CD4-positive, alpha-beta T cell treated with Interferon gamma for 1 hour (primary cell): Measurements from ENCODE around the gene ADAMTS10.
A peak's percentile ranks its signal among the peaks of the same experiment; 100 is the strongest.
"Not testable (repeated sequence)": the region's sequence is repeated elsewhere in the genome, so short reads cannot be mapped to it uniquely, and the experiment has no call there.

Experiments used
- DNase-seq: peaks from one replicate; pipeline ENCODE4 v3.0.0-alpha.2; 2020

ADAMTS10 gene

DNA sequence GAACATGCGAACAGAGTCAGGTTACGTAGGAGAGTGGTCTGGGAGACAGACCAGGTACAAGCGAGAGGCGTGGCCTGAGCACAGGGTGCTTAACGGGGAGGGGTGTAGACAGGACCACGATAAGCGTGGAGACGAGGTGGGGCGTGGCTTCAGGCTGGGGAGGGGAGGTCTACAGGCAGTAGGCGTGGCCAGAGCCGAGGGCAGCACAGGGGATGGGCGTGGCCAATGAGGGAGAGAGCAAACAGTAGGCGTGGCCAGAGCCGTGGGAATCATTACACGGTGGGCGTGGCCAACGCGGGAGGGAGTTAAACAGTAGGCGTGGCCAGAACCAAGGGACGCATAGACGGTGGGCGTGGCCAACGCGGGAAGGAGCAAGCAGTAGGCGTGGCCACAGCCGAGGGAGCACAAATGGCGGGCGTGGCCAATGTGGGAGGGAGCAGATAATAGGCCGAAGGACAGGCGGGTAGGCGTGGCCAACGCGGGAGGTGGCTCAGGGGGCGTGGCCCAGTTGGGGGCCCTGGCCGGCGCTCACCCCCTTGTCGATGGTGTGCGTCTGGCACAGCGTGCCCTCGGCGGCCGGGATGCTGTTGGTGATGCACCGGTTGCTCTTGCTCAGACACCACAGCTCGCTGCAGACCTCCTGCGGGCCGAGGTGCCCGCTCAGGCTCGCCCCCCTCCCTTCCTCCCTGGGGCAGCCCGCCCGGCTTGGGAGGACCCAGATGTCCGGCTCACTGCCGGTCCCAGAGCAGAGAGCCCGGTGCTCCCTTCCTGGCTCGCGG, 18.1 kb downstream of the ADAMTS10 start:
- peak; percentile 97 for DNase-seq

- no peak for DNase-seq
These were observed 21.3 kb downstream of the ADAMTS10 start for GRCh38 chr19:8589177-8589714.

DNA sequence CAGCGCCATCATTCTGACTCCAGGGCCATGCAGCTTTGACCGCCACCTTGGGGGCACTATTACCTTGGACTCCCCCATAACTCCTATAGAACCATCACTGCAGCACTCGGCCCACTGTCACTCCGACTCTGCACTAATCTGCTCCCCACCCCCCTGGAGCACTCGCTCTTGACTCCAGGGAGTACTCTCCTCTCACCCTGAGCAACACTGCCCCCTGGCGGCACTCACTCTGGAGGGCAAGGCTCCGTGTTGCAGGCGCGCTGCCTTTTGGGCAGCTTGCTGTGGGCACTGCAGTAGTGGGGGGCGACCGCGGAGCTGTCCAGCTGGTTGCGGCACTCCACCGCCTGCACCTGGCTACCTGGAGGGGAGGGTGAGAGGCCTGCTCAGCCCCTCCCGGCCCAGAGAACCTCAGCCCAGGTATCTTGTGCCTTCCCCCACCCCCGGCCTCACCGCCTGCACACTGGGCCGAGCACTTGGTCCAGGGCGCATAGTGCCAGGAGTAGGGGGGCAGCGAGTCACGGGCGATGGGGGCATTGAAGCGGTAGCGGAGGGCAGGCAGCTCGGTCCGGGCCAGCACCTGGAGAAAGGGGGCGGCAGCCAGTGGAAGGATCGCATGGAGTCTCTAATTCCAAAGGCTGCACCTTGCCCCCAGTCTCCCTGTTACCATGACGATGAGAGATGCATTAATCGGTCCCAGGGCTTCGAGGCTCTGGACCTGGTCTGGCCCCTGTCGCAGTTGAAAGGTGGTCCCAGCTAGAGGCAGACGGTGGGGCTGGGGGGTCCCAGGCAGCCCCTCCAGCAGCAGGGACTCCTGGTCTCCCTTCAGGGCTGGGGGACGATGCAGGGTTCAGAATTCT, 24.4 kb downstream of the ADAMTS10 start:
- peak; percentile 47 for DNase-seq

- DNase-seq = no peak
These were observed 25.3 kb downstream of the ADAMTS10 start for GRCh38 chr19:8584965-8585893.

GRCh38 chr19:8580710-8581281, 29.7 kb downstream of the ADAMTS10 start:
- peak; percentile 83 for DNase-seq

GRCh38 chr19:8578642-8579265, 31.8 kb downstream of the ADAMTS10 start:
- peak; percentile 69 for DNase-seq

GRCh38 chr19:8577741-8578140, 32.8 kb downstream of the ADAMTS10 start:
- DNase-seq = no peak

DNA sequence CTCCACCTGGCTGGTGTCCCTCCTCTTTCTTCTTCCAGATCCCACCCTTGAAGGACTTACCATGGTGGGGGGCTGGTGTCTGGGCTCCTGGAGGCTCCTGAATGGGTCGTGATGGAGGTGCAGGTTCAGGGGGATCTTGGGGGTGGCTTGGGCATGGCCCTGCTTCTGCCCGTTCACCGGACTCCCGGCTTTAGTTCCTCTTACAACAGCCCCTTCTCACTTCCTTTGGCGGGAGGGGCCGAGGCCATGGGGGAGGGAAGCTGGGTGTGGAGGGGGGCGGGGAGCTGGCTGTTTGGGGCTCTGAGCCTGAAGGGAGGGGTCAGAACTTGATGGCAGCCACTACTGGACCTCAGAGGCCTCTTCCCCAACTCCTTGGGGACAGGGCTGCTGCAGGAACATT, 33.3 kb downstream of the ADAMTS10 start, which contains the start of gene MYO1F:
TSS of gene MYO1F (minus strand) at position 196 of the 400 bp plus-strand sequence. CDS start at position 63, 133 bp downstream.
- peak; percentile 55 for DNase-seq

DNA sequence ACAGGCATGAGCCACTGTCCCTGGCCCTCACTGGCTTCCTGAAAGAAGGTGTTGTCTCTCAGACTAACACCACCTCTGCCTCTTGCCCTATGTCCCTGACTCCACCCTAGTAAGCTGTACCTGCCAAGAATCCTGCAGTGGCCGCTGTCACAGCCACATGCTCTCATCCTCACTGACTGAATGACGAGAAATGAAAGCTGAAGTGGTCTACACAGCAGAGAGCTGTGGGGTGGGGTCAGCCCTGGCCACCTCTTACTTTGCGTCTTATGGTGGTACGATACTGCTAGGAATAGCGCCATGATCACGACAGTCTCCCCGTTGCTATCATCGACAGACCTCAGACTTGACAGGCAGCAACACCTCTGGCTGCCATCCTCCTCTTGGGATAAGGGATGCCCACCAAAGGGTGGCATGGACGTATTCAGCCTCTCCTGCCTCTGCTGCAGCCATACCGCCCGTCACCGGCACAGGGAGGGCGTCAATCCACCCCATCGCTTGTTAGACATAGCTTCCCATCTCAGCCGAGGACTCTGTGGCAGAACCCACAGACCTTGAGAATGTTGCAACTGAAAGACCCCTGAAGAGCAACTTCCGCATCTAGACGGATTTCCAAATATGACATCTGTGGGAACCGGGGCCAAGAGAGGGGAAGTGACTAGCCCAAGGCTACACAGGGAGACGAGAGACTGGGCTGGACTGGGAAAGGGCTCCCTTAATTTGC, 34.1 kb downstream of the ADAMTS10 start:
- DNase-seq = peak; percentile 27

DNA sequence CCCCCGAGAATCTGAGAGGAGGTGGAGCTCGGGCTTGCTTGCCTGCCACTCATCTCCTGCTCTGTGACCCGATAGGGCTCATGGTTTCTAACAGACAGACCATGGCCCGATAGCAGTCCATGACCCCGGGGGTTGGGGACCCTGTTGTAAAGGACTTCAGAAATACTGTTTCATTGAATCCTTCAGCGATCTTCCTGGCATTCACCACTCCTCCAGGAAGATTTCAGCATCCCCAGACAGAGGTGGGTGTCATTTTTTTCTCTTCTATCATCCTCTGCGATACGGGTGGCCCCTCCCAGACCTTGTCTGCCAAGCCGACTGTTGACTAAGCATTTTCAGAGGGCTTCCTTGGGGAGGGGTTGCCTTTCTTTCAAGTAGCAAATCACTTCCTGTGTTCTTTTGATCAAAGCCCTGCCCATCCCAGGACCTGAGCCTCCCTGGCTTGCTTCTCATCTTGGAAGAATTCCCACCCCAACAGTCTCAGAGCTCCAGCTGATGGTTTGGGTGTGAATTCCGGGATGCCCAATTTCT, 35.0 kb downstream of the ADAMTS10 start:
- peak; percentile 34 for DNase-seq

GRCh38 chr19:8574619-8574922, 35.9 kb downstream of the ADAMTS10 start:
- DNase-seq = not testable (repeated sequence)

DNA sequence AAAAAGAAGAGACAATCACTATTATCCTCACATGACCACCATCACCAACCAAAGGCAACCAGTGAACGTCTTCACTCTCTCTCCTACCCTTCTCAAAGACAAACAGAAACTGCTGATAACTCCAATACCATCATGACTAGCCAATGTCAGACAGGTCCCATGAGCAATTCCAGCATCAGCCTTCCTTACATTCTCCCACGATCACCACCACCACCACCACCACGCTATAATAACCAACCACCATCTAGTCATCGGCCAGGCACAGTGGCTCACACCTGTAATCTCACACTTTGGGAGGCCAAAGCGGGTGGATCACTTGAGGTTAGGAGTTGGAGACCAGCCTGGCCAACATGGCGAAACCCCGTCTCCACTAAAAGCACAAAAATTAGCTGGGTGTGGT, 37.2 kb downstream of the ADAMTS10 start:
- DNase-seq = no peak

DNA sequence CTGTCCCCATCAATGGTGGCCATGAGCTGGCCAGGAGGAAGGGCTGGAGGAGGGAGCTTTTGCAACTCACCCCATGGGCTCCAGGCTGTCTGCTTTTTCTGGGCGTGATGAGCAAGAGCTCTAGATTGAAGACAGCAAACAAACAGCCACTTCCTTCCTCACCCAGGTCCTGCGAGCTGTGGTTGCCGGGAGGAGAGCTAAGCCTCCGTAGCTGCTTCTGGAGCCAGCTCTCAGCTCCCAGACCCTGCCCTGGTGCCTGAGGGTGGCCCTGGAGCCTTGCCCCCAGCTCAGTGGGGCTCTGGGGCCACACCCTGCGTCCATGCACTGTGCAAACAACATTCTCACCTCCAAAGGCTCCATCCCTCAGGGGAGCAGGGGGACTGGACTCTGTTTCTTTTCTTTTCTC, 39.5 kb downstream of the ADAMTS10 start:
- peak; percentile 62 for DNase-seq

- peak; percentile 82 for DNase-seq
These were observed 41.3 kb downstream of the ADAMTS10 start for GRCh38 chr19:8569066-8569771.

DNA sequence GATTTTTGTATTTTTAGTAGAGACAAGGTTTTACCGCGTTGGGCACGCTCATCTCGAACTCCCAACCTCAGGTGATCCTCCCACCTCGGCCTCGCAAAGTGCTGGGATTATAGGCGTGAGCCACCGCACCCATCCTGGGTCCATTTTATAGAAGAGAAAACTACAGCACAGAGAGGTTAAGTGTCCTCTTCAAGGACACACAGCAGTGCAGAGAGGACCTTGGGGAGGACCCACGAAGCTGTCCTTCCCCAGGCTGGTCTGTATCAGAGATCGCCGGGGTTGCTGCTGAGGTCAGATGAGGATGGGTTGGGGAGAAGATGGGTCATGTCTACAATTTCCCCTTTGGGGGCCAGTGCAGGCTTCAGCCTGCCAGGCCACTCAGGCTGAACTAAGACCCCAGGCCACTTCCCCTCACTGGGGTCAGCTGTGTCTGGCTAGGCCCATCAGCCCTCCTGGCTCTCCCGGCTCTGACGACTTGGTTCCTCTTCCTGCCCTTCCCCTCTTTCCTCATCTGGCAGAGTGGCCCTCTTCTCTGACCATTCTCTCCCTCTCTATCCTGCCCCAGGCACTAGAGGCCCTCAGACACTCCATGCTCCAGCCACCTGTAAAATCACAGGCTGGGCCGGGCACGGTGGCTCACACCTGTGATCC, 42.9 kb downstream of the ADAMTS10 start:
- DNase-seq = peak; percentile 47

DNA sequence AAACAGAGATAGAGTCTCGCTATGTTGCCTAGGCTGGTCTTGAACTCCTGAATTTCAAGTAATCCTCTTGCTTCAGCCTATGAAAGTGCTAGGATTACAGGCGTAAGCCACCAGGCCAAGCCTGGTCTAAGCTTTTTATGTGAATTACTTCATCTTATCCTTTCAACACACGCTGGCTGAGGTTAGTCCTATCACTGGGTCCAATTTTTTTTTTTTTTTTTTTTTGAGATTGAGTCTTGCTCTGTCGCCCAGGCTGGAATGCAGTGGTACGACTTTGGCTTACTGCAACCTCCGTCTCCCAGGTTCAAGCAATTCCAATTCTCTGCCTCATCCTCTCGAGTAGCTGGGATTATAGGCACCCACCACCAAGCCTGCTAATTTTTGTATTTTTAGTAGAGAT, 43.7 kb downstream of the ADAMTS10 start:
- no peak for DNase-seq

- DNase-seq = not testable (repeated sequence)
These were observed 45.6 kb downstream of the ADAMTS10 start for GRCh38 chr19:8564866-8565265.

DNA sequence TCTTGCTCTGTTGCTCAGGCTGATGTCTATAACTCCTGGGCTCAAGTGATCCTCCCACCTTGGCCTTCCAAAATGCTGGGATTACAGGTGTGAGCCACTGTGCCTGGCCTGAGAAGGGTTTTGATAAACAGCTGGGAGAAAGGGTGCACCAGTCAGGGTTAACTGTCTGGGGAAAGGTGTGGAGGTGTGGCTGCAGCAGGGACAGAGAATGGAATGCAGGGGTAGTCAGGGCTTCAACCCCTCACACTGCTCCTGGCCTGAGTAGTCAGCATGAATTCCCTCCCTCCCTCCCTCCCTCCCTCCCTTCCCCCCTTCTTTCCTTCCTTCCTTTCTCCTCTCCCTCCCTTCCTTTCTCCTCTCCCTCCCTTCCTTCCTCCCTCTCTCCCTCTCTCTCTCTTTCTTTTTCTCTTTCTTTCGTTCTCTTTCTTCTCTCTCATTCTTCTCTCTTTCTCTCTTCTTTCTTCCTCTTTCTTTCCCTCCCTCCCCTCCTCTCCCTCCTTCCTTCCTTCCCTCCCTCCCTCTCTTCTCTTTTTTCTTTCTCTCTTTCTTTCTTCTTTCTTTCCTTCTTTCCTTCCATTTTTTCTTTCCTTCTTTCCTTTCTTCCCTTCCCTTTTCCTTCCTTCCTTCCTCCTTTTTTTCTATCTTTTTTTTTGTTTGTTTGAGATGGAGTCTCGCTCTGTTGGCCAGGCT, 49.3 kb downstream of the ADAMTS10 start:
- DNase-seq = no peak

DNA sequence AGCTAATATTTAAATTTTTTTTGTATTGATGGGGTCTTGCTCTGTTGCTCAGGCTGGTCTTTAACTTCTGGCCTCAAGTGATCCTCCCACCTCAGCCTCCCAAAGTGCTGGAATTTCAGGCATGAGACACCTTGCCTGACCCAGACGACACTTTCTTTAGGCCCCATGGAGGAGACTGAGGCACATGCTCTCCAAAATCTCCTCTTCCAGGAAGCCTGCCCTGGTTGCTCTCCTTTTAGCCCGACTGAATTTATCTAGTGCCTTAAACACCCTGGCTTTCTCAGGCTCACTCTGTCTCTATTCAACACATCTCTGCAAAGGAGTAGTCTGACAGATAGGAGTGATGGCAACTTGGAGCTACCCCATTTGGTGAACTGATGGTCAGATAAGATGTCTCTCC, 52.2 kb downstream of the ADAMTS10 start:
- DNase-seq = no peak
